ENCODE measurements around the gene USP40.

USP40 gene

DNA sequence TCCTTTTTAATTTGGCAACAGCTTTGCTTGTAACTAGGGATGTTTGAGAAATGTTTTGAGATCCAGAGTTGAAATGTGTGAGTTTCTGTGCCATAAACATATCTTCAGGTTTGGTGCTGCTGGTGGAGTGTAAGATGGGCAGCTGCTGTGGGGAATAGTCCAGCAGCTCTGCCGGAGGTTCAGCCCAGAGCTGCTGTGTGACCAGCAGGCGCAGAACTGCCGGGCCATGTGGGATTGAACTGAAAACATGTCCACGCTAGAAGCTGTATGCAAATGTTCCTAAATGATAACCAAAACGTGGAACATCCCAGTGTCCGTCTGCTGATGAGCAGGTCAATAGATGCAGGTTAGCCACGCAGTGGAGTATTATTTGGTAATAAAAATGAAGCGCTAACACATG, 112.7 kb downstream of the USP40 start:
- in situ Hi-C loops (cut with MboI; ENCODE audit: low pct_unique_long_range_greater_than_20kb, low sequenced_read_pairs, unreplicated experiment): no loop called here
- no peak for TF ChIP-seq CTCF (IDR thresholded peaks at IDR 0.05; ENCODE audit: extremely low read depth, insufficient read depth, missing control alignments)
- DNase-seq (ENCODE audit: low spot score): no peak

GRCh38 chr2:233453111-233453915, 113.3 kb downstream of the USP40 start:
- DNase-seq (ENCODE audit: low spot score): no peak
- no peak for TF ChIP-seq CTCF (IDR thresholded peaks at IDR 0.05; ENCODE audit: extremely low read depth, insufficient read depth, missing control alignments)
- in situ Hi-C loops (cut with MboI; ENCODE audit: low pct_unique_long_range_greater_than_20kb, low sequenced_read_pairs, unreplicated experiment): no loop called here

GRCh38 chr2:233451950-233452349, 114.6 kb downstream of the USP40 start:
- TF ChIP-seq CTCF (IDR thresholded peaks at IDR 0.05; ENCODE audit: extremely low read depth, insufficient read depth, missing control alignments): no peak
- in situ Hi-C loops (cut with MboI; ENCODE audit: low pct_unique_long_range_greater_than_20kb, low sequenced_read_pairs, unreplicated experiment): no loop called here
- no peak for DNase-seq (ENCODE audit: low spot score)

DNA sequence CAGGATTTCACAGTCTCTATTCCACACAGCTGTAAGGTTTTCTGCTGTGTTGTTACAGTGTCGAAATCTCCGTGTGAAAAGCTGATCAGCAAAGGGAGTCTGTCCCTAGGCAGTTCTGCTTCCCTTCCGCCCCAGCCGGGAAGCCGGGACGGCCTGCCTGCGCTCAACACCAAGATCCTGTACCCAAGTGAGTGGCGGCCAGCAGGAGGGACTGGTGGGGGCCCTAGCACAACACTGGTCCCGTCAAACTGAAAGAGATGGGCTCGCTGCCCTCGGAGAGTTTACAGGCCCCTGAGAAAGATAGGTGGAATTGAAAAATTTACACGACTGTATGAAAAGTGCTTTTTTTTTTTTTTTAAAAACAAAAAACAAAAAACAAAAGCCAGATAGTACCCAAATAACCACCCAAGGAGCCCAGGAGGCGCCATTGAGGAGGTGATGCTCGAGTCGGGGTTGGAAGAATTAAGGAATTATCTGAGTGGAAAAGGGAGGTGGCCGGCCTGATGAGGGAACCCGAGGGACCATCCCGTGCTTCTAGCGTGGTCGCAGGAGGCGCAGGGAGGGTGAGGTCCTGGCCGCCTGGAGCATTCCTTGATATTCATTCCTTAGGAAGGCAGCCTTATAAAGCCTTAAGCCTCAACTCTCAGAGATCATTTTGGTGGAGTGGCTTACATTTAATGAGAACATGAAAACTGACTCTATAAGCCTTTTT, 115.6 kb downstream of the USP40 start:
- in situ Hi-C loops (cut with MboI; ENCODE audit: low pct_unique_long_range_greater_than_20kb, low sequenced_read_pairs, unreplicated experiment): no loop called here

DNA sequence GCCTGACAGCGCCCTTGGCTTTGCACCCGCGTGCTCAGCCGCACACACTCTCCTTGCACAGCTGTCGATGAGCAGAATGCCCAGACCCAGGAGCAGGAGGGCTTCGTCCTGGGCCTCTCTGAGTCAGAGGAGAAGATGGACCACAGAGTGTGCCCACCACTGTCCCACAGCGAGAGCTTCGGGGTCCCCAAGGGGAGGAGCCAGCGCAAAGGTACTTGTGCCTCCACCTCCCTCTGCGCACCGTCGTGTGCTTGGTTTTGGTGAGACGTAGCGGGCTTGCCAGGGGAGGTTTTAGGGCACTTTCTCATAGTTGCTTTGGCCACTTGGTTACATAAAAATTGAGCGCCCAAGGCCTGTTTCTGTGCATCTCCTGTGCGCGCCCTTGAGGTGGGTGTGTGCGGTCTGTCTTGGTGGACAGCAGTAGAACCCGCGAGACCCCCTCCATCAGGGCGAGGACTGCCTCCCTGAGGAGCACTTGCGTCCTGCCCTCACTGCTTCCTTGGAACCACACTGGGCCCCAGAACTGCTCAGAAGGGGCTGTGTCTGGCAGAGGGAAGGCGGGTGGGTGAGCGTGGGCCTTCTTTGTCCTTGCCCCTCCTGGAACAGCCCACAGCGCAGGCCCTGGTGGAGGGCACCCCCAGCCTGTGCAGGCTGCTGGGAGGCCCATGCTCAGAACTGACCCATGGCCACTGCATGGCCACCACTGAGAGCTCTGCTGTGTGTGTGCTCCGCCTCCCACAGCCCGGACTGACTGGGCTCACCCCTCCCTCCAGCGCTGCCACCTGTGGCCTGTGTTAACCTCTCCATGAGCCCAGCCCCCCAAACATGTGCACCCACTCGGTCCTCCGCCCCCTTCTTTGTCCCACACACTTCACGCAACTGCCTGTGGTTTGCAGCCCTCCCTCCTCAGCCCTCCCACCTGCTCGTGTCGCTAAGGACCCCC, 116.4 kb downstream of the USP40 start:
- no peak for DNase-seq (ENCODE audit: low spot score)
- in situ Hi-C loops (cut with MboI; ENCODE audit: low pct_unique_long_range_greater_than_20kb, low sequenced_read_pairs, unreplicated experiment): no loop called here
- no peak for TF ChIP-seq CTCF (IDR thresholded peaks at IDR 0.05; ENCODE audit: extremely low read depth, insufficient read depth, missing control alignments)

More for the DNA sequence above, 115.6 kb downstream of the USP40 start:
- TF ChIP-seq CTCF (IDR thresholded peaks at IDR 0.05; ENCODE audit: extremely low read depth, insufficient read depth, missing control alignments): no peak
- DNase-seq (ENCODE audit: low spot score): no peak

Measured in GM13977 (cell line).